HepG2 (cell line): ENCODE results near the gene CPVL. TPM values are rescaled to one million over a fixed set of nuclear protein-coding genes. Genes with fewer than 3 reads are reported as not detected.

Experiments
- AHR ChIP-seq: IDR thresholded peaks from 2 replicates; pipeline ENCODE4 v1.6.1; 2018; ENCODE audit warnings: missing genetic modification reagents, missing compliant biosample characterization
- ESRRA ChIP-seq: sonication (generic); formaldehyde crosslinking; IDR thresholded peaks from 2 replicates; pipeline ENCODE4 v1.5.1; 2020; ENCODE audit warnings: mild to moderate bottlenecking, low read depth, missing genetic modification reagents
- FIP1L1 ChIP-seq: fragments of 200-400 bp; formaldehyde crosslinking; IDR thresholded peaks from 2 replicates; pipeline ENCODE4 v1.6.1; 2018; ENCODE audit warnings: low read depth, mild to moderate bottlenecking, low read length, moderate library complexity, borderline replicate concordance; ENCODE audit not compliant: insufficient read depth
- JDP2 ChIP-seq: sonication (generic); formaldehyde crosslinking; IDR thresholded peaks from 2 replicates; pipeline ENCODE4 v1.8.1; 2022; ENCODE audit warnings: missing genetic modification reagents, borderline replicate concordance
- KLF15 ChIP-seq: sonication (generic); formaldehyde crosslinking; IDR thresholded peaks from 2 replicates; pipeline ENCODE4 v1.8.1; 2023; ENCODE audit warnings: borderline replicate concordance, mild to moderate bottlenecking, inconsistent platforms, missing genetic modification reagents, mixed read lengths
- NR2C2 ChIP-seq: sonication (generic); formaldehyde crosslinking; IDR thresholded peaks from 2 replicates; pipeline ENCODE4 v1.4.0; 2020; ENCODE audit warnings: missing genetic modification reagents, mild to moderate bottlenecking, moderate library complexity, borderline replicate concordance
- NR3C1 ChIP-seq: sonication (generic); formaldehyde crosslinking; IDR thresholded peaks from 2 replicates; pipeline ENCODE4 v1.4.0; 2020; ENCODE audit warnings: missing genetic modification reagents
- NRL ChIP-seq: sonication (generic); formaldehyde crosslinking; IDR thresholded peaks from 2 replicates; pipeline ENCODE4 v1.5.0; 2020; ENCODE audit warnings: missing genetic modification reagents, mild to moderate bottlenecking, moderate library complexity, borderline replicate concordance
- PRMT3 ChIP-seq: sonication (generic); formaldehyde crosslinking; IDR thresholded peaks from 2 replicates; pipeline ENCODE4 v1.8.1; 2022; ENCODE audit warnings: low read depth, mild to moderate bottlenecking, moderate library complexity, missing genetic modification reagents, borderline replicate concordance
- RARA ChIP-seq: IDR thresholded peaks from 2 replicates; pipeline ENCODE4 v1.6.1; 2016; ENCODE audit warnings: missing genetic modification reagents, missing compliant biosample characterization
- SMARCE1 ChIP-seq: fragments of 450-650 bp; IDR thresholded peaks from 2 replicates; pipeline ENCODE4 v1.6.1; 2017; ENCODE audit warnings: borderline replicate concordance
- SSRP1 ChIP-seq: IDR thresholded peaks from 2 replicates; pipeline ENCODE4 v1.6.1; 2016; ENCODE audit warnings: control low read depth
- ZNF263 ChIP-seq: sonication (generic); formaldehyde crosslinking; IDR thresholded peaks from 2 replicates; pipeline ENCODE4 v1.4.0; 2020; ENCODE audit warnings: missing genetic modification reagents
- ZNF326 ChIP-seq: sonication (generic); formaldehyde crosslinking; IDR thresholded peaks from 2 replicates; pipeline ENCODE4 v1.4.0; 2020; ENCODE audit warnings: missing genetic modification reagents, borderline replicate concordance
- ZNF34 ChIP-seq: sonication (generic); formaldehyde crosslinking; IDR thresholded peaks from 2 replicates; pipeline ENCODE4 v1.4.0; 2020; ENCODE audit warnings: mild to moderate bottlenecking, missing genetic modification reagents, borderline replicate concordance
- ZNF607 ChIP-seq: sonication (generic); formaldehyde crosslinking; IDR thresholded peaks from 2 replicates; pipeline ENCODE4 v1.5.1; 2020; ENCODE audit warnings: missing genetic modification reagents, mild to moderate bottlenecking, borderline replicate concordance
- ZNF782 ChIP-seq: sonication (generic); formaldehyde crosslinking; IDR thresholded peaks from 2 replicates; pipeline ENCODE4 v1.4.0; 2020; ENCODE audit warnings: missing genetic modification reagents, mild to moderate bottlenecking, borderline replicate concordance
- ZNF790 ChIP-seq: sonication (generic); formaldehyde crosslinking; IDR thresholded peaks from 2 replicates; pipeline ENCODE4 v1.8.0; 2022; ENCODE audit warnings: missing genetic modification reagents, mild to moderate bottlenecking, borderline replicate concordance
- polyA plus RNA-seq, 8 experiments: library from polyadenylated mRNA; depleted of rRNA in 3 of 8; stranded (reverse) in 7 of 8; unstranded in 1 of 8; fragments of >200 nt; fragmentation: Illumina TruSeq in 4 of 8; extraction: Trizol in 4 of 8; gene quantifications; 2 replicates each; pipeline versions ENCODE4 v1.2.1 to v1.2.3, GENCODE V29; 2011 to 2016; ENCODE audit warnings: low read depth in 4 of 8, missing spikeins in 1 of 8, mixed read lengths in 1 of 8; ENCODE audit not compliant: insufficient read depth in 1 of 8
- total RNA-seq, 5 experiments: library from RNA; depleted of rRNA; stranded (reverse); fragments of >200 nt; fragmentation: Illumina TruSeq; extraction: Trizol; gene quantifications; 2 replicates each; pipeline ENCODE4 v1.2.3, GENCODE V29; 2016; ENCODE audit warnings: low read depth in 1 of 5
- TF ChIP-seq, protein P1 (sequence below): sonication (generic); formaldehyde crosslinking; IDR thresholded peaks from 2 replicates; pipeline ENCODE4 v1.4.0; 2020; ENCODE audit warnings: missing genetic modification reagents
- TF ChIP-seq, protein P2 (sequence below): sonication (generic); formaldehyde crosslinking; IDR thresholded peaks from 2 replicates; pipeline ENCODE4 v1.5.0; 2020; ENCODE audit warnings: mild to moderate bottlenecking, missing genetic modification reagents
- TF ChIP-seq, protein P3 (sequence below): sonication (generic); formaldehyde crosslinking; IDR thresholded peaks from 2 replicates; pipeline ENCODE4 v1.4.0; 2020; ENCODE audit warnings: low read depth, mild to moderate bottlenecking, missing genetic modification reagents
- TF ChIP-seq, protein P4 (sequence below): sonication (generic); formaldehyde crosslinking; IDR thresholded peaks from 2 replicates; pipeline ENCODE4 v1.4.0; 2020; ENCODE audit warnings: mild to moderate bottlenecking, missing genetic modification reagents
- TF ChIP-seq, protein P5 (sequence below): sonication (generic); formaldehyde crosslinking; conservative IDR thresholded peaks from 2 replicates; pipeline ENCODE4 v1.8.1; 2023; ENCODE audit warnings: missing genetic modification reagents

CPVL gene
- total and polyA plus RNA-seq, 2 of the 13 experiments (the other 11 are each of a cell fraction or from before 2014, with no cell fraction given) = 59.2 to 294 TPM

DNA sequence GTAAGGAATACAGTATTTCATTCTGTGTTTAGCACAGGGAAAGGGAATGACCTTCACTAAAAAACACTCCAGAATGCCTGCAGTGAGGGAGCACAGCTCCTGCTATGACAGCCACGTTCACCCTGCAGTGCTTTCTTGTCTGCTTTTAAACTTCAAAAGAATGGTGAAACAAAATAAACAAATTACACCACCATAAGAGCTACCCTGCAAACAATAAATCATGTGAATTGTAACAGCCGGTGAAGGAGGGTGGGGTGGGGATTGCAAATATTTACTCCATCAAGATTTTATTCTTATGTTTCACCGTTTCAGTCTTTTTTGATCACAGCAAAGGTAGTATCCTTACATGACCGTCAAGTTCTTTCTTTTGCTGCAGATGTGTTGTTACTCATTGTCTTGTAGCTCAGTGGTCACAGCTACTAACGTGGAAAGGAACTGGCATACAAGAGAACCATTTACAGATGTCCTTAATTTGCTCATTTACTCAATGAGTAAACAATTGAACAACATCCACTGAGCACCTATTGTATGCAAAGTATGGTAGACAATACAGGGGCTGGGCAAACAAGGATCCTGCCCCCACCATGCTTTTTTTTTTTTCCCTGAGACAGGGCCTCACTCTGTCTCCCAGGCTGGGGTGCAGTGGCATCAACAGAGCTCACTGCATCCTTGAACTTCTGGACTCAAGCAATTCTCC is 44.2 kb upstream of the CPVL start (continued):
- TF ChIP-seq, protein P1, sequence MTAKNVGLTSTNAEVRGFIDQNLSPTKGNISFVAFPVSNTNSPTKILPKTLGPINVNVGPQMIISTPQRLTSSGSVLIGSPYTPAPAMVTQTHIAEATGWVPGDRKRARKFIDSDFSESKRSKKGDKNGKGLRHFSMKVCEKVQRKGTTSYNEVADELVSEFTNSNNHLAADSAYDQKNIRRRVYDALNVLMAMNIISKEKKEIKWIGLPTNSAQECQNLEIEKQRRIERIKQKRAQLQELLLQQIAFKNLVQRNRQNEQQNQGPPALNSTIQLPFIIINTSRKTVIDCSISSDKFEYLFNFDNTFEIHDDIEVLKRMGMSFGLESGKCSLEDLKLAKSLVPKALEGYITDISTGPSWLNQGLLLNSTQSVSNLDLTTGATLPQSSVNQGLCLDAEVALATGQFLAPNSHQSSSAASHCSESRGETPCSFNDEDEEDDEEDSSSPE (CRISPR knock-in tag) = no peak
- TF ChIP-seq KLF15 (no peak), NR3C1 (CRISPR knock-in tag) (no peak), ZNF34 (CRISPR knock-in tag) (no peak), SMARCE1 (no peak), JDP2 (CRISPR knock-in tag) (no peak), ZNF607 (CRISPR knock-in tag) (0 out of 2 replicates have a peak, but pooled peaks have one; percentile 28), NRL (CRISPR knock-in tag) (no peak), NR2C2 (peak; percentile 58; the same call in 1 of the 2 replicates), FIP1L1 (no peak), SSRP1 (CRISPR knock-in tag) (no peak), RARA (peak; percentile 89), ZNF326 (CRISPR knock-in tag) (no peak), AHR (CRISPR knock-in tag) (no peak), ZNF790 (CRISPR knock-in tag) (no peak), PRMT3 (CRISPR knock-in tag) (no peak), ESRRA (CRISPR knock-in tag) (no peak; the same call in 1 of the 2 replicates), ZNF263 (CRISPR knock-in tag) (peak; percentile 88), ZNF782 (CRISPR knock-in tag) (no peak)
- TF ChIP-seq, protein P2, sequence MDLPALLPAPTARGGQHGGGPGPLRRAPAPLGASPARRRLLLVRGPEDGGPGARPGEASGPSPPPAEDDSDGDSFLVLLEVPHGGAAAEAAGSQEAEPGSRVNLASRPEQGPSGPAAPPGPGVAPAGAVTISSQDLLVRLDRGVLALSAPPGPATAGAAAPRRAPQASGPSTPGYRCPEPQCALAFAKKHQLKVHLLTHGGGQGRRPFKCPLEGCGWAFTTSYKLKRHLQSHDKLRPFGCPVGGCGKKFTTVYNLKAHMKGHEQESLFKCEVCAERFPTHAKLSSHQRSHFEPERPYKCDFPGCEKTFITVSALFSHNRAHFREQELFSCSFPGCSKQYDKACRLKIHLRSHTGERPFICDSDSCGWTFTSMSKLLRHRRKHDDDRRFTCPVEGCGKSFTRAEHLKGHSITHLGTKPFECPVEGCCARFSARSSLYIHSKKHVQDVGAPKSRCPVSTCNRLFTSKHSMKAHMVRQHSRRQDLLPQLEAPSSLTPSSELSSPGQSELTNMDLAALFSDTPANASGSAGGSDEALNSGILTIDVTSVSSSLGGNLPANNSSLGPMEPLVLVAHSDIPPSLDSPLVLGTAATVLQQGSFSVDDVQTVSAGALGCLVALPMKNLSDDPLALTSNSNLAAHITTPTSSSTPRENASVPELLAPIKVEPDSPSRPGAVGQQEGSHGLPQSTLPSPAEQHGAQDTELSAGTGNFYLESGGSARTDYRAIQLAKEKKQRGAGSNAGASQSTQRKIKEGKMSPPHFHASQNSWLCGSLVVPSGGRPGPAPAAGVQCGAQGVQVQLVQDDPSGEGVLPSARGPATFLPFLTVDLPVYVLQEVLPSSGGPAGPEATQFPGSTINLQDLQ (CRISPR knock-in tag) = no peak
- TF ChIP-seq, protein P3, sequence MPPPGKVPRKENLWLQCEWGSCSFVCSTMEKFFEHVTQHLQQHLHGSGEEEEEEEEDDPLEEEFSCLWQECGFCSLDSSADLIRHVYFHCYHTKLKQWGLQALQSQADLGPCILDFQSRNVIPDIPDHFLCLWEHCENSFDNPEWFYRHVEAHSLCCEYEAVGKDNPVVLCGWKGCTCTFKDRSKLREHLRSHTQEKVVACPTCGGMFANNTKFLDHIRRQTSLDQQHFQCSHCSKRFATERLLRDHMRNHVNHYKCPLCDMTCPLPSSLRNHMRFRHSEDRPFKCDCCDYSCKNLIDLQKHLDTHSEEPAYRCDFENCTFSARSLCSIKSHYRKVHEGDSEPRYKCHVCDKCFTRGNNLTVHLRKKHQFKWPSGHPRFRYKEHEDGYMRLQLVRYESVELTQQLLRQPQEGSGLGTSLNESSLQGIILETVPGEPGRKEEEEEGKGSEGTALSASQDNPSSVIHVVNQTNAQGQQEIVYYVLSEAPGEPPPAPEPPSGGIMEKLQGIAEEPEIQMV = no peak
- TF ChIP-seq, protein P4, sequence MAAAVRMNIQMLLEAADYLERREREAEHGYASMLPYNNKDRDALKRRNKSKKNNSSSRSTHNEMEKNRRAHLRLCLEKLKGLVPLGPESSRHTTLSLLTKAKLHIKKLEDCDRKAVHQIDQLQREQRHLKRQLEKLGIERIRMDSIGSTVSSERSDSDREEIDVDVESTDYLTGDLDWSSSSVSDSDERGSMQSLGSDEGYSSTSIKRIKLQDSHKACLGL (CRISPR knock-in tag) = no peak
- TF ChIP-seq, protein P5, sequence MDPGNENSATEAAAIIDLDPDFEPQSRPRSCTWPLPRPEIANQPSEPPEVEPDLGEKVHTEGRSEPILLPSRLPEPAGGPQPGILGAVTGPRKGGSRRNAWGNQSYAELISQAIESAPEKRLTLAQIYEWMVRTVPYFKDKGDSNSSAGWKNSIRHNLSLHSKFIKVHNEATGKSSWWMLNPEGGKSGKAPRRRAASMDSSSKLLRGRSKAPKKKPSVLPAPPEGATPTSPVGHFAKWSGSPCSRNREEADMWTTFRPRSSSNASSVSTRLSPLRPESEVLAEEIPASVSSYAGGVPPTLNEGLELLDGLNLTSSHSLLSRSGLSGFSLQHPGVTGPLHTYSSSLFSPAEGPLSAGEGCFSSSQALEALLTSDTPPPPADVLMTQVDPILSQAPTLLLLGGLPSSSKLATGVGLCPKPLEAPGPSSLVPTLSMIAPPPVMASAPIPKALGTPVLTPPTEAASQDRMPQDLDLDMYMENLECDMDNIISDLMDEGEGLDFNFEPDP (CRISPR knock-in tag) = 0 out of 2 replicates have a peak, but pooled peaks have one; percentile 65
